Left lung (tissue), 10 donors: ENCODE results near the gene RFX5. TPM values are rescaled to one million over a fixed set of nuclear protein-coding genes. Genes with fewer than 3 reads are reported as not detected.

Experiments used
- ATAC-seq: fragments of 200-7000 bp; cut with Tn5 transposase; one replicate; pipeline ENCODE4 v1.9.1; 2020; ENCODE audit warnings: moderate library complexity
- DNase-seq, 4 donors: peaks; one replicate each; pipeline ENCODE4 v3.0.0-alpha.2; 2013 to 2020
- H3K27ac ChIP-seq, 2 donors: fragments of 200-600 bp; sonication (generic) in 1 of 2; one replicate each; pipeline versions ENCODE4 v1.5.0 to v1.8.0; 2020 to 2021
- H3K27me3 ChIP-seq, 2 donors: fragments of 200-600 bp; sonication (generic) in 1 of 2; one replicate each; pipeline versions ENCODE4 v1.5.0 to v1.8.0; 2020 to 2021
- H3K36me3 ChIP-seq, 2 donors: fragments of 200-600 bp; sonication (generic) in 1 of 2; one replicate each; pipeline versions ENCODE4 v1.5.0 to v1.8.0; 2020 to 2021
- H3K4me1 ChIP-seq, 2 donors: fragments of 200-600 bp; one replicate each; pipeline ENCODE4 v1.8.0; 2021
- H3K4me3 ChIP-seq, 2 donors: fragments of 200-600 bp; sonication (generic) in 1 of 2; one replicate each; pipeline versions ENCODE4 v1.5.0 to v1.8.0; 2020 to 2021; ENCODE audit warnings: mild to moderate bottlenecking in 1 of 2
- H3K9me3 ChIP-seq, 2 donors: fragments of 200-600 bp; sonication (generic) in 1 of 2; one replicate each; pipeline versions ENCODE4 v1.5.0 to v1.8.0; 2020 to 2021
- intact Hi-C, 2 donors: fragments of 100-400 bp; cut with DNase I; formaldehyde crosslinking; loops; one replicate each; pipeline versions ENCODE4 v1.11.2 to v1.14.2; 2022
- polyA plus RNA-seq, 6 donors: library from polyadenylated mRNA; unstranded; fragments of 120-200 nt; gene quantifications; one replicate each; pipeline ENCODE4 v1.2.1, GENCODE V29; 2013; ENCODE audit not compliant: insufficient read length in 6 of 6
- total RNA-seq, 2 donors: library from RNA; stranded (reverse); fragmentation: NEBNext Ultra II Directional; extraction: Animal tissue kit (Norgen Biotek cat#: 25700); gene quantifications; one replicate each; pipeline ENCODE4 v1.2.1, GENCODE V29; 2021
- TF ChIP-seq, protein P1 (sequence below), 2 donors: fragments of 200-600 bp; sonication (generic) in 1 of 2; IDR thresholded peaks; one replicate each; pipeline versions ENCODE4 v1.5.0 to v1.8.0; 2021; ENCODE audit warnings: antibody characterized with exemption in 2 of 2
- donor health status: DM: no; HTN: yes; CAD: no.
- donor health status: DM: no; HTN: no; CAD: no.

RFX5 gene
- total and polyA plus RNA-seq, 8 donors = 37.1 to 63.3 (median 43.7) TPM

- intact Hi-C loops = no loop called here
- Histone ChIP-seq H3K4me1 (peaks cover 15 to 43% of the 10 kb centered on the region in 2 donors), H3K27me3 (no peaks in the 10 kb centered on the region), H3K36me3 (peaks cover 0 to 28% of the 10 kb centered on the region in 2 donors), H3K4me3 (peak within 1 kb of the TSS; percentile 65 to 76), H3K27ac (peak within 1 kb of the TSS; percentile 95), H3K9me3 (no peaks in the 10 kb centered on the region)
- ATAC-seq = peak; percentile 97
- TF ChIP-seq, protein P1, sequence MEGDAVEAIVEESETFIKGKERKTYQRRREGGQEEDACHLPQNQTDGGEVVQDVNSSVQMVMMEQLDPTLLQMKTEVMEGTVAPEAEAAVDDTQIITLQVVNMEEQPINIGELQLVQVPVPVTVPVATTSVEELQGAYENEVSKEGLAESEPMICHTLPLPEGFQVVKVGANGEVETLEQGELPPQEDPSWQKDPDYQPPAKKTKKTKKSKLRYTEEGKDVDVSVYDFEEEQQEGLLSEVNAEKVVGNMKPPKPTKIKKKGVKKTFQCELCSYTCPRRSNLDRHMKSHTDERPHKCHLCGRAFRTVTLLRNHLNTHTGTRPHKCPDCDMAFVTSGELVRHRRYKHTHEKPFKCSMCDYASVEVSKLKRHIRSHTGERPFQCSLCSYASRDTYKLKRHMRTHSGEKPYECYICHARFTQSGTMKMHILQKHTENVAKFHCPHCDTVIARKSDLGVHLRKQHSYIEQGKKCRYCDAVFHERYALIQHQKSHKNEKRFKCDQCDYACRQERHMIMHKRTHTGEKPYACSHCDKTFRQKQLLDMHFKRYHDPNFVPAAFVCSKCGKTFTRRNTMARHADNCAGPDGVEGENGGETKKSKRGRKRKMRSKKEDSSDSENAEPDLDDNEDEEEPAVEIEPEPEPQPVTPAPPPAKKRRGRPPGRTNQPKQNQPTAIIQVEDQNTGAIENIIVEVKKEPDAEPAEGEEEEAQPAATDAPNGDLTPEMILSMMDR (IDR thresholded peaks at IDR 0.05) = no peak
- DNase-seq = peak; percentile 91 to 98 (median 95)
These were observed 19.7 kb downstream of the RFX5 start, which contains the start of gene PI4KB for GRCh38 chr1:151327223-151327902. Gene PI4KB (minus strand): TSS chr1:151327416. CDS start chr1:151316481, 10,935 bp downstream.

DNA sequence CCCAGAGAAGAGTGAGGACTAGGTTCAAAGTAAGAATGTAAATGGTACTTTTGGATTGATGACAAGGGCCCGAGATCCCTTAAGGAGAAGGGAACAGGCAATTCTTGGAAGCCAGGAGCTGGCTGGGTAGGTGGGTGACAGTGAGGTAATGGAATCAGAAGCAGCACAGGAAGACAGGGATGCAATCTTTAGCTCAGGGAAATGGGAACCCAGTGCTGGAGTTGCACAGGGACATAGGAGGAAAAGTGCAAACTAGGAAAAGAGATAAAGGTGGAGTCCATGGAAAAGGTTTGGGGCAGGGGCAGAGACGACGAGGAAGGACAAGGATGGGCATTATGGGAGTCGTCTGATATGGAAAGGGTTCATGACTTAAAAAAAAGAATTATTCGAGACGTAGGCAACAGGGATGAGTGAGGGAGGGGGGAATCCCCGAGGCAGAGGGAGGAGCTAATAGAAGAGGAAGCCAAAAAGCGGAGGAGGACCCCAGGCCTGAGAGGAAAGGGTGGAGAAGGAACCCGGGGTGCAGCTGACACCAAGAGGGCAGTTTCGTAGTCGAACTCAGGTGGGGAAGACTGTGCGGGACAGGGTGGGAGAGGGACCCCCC lies 20.3 kb downstream of the RFX5 start:
- no peaks in the 10 kb centered on the region for H3K27me3 ChIP-seq
- TF ChIP-seq, protein P1 (IDR thresholded peaks at IDR 0.05) = no peak
- intact Hi-C loops = no loop called here
- peaks cover 15 to 43% of the 10 kb centered on the region in 2 donors for H3K4me1 ChIP-seq
- peaks cover 0 to 35% of the 10 kb centered on the region in 2 donors for H3K36me3 ChIP-seq
- peak overlapping the region; percentile 65 to 76 for H3K4me3 ChIP-seq
- ATAC-seq = peak; percentile 76
- H3K9me3 ChIP-seq = no peaks in the 10 kb centered on the region
- DNase-seq = peak in 2 of 4 donors; percentile 65 to 79
- H3K27ac ChIP-seq = peak overlapping the region; percentile 95

DNA sequence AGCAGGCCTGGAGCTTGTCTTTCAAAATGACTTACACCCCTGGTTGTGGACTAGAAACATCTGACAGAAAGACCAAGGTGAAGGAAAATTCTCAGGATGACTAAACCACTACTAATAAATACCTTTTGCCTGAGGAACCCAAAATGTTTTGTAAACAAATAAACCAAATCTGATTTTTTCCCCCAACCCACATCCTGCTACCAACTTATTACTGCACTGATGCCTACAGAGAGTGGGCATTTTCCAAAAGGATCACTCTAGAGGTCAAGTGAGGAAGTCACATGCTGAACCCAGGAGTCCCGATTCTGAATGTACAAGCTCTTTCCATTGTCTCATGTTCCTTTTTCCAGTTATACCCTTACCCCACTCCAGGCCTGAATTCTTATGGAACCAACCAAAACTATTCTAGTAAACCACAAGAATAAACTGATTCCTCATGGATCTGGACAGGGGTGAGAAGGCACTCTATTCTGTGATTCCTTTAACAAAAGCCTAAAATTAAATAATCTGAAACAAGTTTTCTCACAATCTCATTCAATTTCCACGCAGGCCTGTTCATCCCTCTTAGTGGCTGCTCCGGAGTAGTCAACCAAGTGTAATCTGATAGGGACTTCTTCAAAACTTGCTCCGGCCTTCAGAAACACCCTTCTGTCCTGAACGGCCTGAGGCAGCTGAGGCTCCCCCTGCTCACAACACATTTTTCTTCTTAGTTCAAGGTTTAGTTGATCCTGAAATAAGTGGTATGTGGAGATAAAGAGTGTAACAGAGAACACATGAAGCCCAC lies 21.2 kb downstream of the RFX5 start:
- no peaks in the 10 kb centered on the region for H3K9me3 ChIP-seq
- peak overlapping the region; percentile 65 to 76 for H3K4me3 ChIP-seq
- H3K36me3 ChIP-seq = peaks cover 0 to 44% of the 10 kb centered on the region in 2 donors
- peaks cover 15 to 43% of the 10 kb centered on the region in 2 donors for H3K4me1 ChIP-seq
- H3K27me3 ChIP-seq = no peaks in the 10 kb centered on the region
- ATAC-seq = no peak
- intact Hi-C loops = no loop called here
- DNase-seq = no peak
- TF ChIP-seq, protein P1 (IDR thresholded peaks at IDR 0.05) = no peak
- peak overlapping the region; percentile 95 for H3K27ac ChIP-seq

- intact Hi-C loops = no loop called here
These were observed 21.8 kb downstream of the RFX5 start for GRCh38 chr1:151325231-151325630.

More at GRCh38 chr1:151325231-151325630, 21.8 kb downstream of the RFX5 start:
- peaks cover 0 to 50% of the 10 kb centered on the region in 2 donors for H3K36me3 ChIP-seq
- H3K27me3 ChIP-seq = no peaks in the 10 kb centered on the region
- peaks cover 15 to 43% of the 10 kb centered on the region in 2 donors for H3K4me1 ChIP-seq
- peak overlapping the region in 1 of 2 donors; percentile 95 for H3K27ac ChIP-seq
- DNase-seq (no peak), ATAC-seq (no peak)
- no peaks in the 10 kb centered on the region for H3K9me3 ChIP-seq
- TF ChIP-seq, protein P1 (IDR thresholded peaks at IDR 0.05) = no peak
- peak overlapping the region in 1 of 2 donors; percentile 65 for H3K4me3 ChIP-seq
